Measurements from ENCODE around the gene PI4KB.

Gene PI4KB

DNA sequence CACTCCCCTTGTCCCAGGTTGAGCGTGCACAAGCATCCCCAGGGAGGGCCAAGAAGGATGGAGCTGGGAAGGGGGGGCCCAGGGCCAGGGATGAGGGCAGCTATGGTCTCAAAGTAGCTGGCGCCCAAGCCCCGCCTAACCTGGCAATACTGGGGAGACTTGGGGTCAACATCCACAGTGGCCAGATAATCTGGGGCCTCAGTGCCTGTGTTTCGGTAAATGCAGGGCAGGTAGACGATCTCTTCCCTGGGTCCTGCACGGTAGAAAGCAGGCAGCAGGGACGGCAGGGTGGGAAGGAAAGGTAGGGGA, 42.0 kb upstream of the PI4KB start:
- H3K4me2 ChIP-seq (ENCODE audit: low read depth, low read length, poor library complexity, severe bottlenecking) = no peak overlapping the region
- no peak overlapping the region for H3K4me3 ChIP-seq (ENCODE audit: low read length, poor library complexity, severe bottlenecking)
- H3F3A ChIP-seq (ENCODE audit: low read depth) = no peaks in the 10 kb centered on the region
- H3K79me2 ChIP-seq (ENCODE audit: insufficient read depth, low read length) = no peaks in the 10 kb centered on the region
- no peaks in the 10 kb centered on the region for H3K27me3 ChIP-seq (ENCODE audit: insufficient read depth, low read length, poor library complexity, severe bottlenecking)
- no peaks in the 10 kb centered on the region for H3K36me3 ChIP-seq (ENCODE audit: insufficient read depth, low read length)
- no peak for TF ChIP-seq EZH2phosphoT487 (IDR thresholded peaks at IDR 0.05; ENCODE audit: borderline replicate concordance)
- TF ChIP-seq, protein P1, sequence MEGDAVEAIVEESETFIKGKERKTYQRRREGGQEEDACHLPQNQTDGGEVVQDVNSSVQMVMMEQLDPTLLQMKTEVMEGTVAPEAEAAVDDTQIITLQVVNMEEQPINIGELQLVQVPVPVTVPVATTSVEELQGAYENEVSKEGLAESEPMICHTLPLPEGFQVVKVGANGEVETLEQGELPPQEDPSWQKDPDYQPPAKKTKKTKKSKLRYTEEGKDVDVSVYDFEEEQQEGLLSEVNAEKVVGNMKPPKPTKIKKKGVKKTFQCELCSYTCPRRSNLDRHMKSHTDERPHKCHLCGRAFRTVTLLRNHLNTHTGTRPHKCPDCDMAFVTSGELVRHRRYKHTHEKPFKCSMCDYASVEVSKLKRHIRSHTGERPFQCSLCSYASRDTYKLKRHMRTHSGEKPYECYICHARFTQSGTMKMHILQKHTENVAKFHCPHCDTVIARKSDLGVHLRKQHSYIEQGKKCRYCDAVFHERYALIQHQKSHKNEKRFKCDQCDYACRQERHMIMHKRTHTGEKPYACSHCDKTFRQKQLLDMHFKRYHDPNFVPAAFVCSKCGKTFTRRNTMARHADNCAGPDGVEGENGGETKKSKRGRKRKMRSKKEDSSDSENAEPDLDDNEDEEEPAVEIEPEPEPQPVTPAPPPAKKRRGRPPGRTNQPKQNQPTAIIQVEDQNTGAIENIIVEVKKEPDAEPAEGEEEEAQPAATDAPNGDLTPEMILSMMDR (conservative IDR thresholded peaks at IDR 0.05; ENCODE audit: low read length) = no peak
- no peaks in the 10 kb centered on the region for H4K20me1 ChIP-seq (ENCODE audit: insufficient read depth, low read length, poor library complexity, severe bottlenecking)
- H2AFZ ChIP-seq (ENCODE audit: low read length) = no peak overlapping the region
- no peak overlapping the region for H3K9ac ChIP-seq (ENCODE audit: low read depth, low read length, poor library complexity, severe bottlenecking)
- peaks cover 17% of the 10 kb centered on the region for H3K4me1 ChIP-seq (ENCODE audit: insufficient read depth, low read length, poor library complexity, severe bottlenecking)
- H3K9me3 ChIP-seq (ENCODE audit: insufficient read depth, low read depth, low read length) = no peaks in the 10 kb centered on the region
- H3K9me2 ChIP-seq (replicated peaks; ENCODE audit: low read depth, low read length) = no peaks in the 10 kb centered on the region

DNA sequence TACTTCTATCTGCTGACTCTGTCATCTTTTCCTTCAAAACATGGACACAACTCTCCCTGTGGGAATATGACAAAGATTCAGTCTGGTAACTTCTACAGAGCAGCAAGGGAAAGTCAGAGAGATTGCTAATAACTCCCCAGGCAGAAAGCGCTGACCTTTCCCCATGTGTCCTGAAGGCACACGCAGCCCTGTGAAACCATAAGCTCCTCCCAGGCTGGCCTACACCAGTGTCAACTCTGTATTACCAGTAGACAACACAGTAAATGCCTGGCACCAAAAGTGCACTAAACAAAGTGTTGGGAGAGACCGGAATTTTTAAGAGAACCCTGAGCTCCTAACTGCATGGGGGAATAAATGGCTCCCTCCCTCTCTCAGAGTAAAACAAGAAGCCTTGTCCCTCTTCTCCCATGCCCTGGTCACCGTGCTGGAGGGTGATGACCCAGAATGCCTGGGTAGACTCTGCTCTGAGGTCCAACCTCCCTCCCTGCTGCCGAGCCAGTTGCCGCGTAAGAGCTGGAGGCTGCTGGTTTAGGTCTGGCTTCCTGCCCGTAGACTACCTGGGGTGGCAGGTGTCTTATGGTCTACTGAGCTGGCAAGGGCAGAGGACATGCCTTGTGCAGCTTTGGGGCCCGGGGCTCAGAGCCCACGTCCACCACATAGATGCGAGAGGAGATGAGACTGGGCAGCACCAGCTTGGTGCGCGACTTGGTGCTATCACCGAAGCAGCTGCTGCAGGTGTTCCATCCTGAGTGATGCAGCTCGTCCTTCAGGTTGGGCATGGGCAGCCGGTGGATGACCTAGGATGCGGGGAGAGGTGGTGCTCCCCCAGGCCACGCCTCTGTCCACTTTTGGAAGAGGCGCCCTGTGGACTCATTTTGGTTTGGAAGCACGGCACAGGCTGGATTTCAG, 41.4 kb upstream of the PI4KB start:
- H3K79me2 ChIP-seq (ENCODE audit: insufficient read depth, low read length) = no peaks in the 10 kb centered on the region
- no peaks in the 10 kb centered on the region for H3F3A ChIP-seq (ENCODE audit: low read depth)
- no peaks in the 10 kb centered on the region for H3K27me3 ChIP-seq (ENCODE audit: insufficient read depth, low read length, poor library complexity, severe bottlenecking)
- H3K4me2 ChIP-seq (ENCODE audit: low read depth, low read length, poor library complexity, severe bottlenecking) = no peak overlapping the region
- no peaks in the 10 kb centered on the region for H4K20me1 ChIP-seq (ENCODE audit: insufficient read depth, low read length, poor library complexity, severe bottlenecking)
- no peaks in the 10 kb centered on the region for H3K9me2 ChIP-seq (replicated peaks; ENCODE audit: low read depth, low read length)
- TF ChIP-seq, protein P1 (conservative IDR thresholded peaks at IDR 0.05; ENCODE audit: low read length) = no peak
- TF ChIP-seq EZH2phosphoT487 (IDR thresholded peaks at IDR 0.05; ENCODE audit: borderline replicate concordance) = no peak
- H3K4me3 ChIP-seq (ENCODE audit: low read length, poor library complexity, severe bottlenecking) = no peak overlapping the region
- H2AFZ ChIP-seq (ENCODE audit: low read length) = no peak overlapping the region
- H3K36me3 ChIP-seq (ENCODE audit: insufficient read depth, low read length) = no peaks in the 10 kb centered on the region
- no peaks in the 10 kb centered on the region for H3K9me3 ChIP-seq (ENCODE audit: insufficient read depth, low read depth, low read length)
- H3K9ac ChIP-seq (ENCODE audit: low read depth, low read length, poor library complexity, severe bottlenecking) = no peak overlapping the region
- peaks cover 11% of the 10 kb centered on the region for H3K4me1 ChIP-seq (ENCODE audit: insufficient read depth, low read length, poor library complexity, severe bottlenecking)

DNA sequence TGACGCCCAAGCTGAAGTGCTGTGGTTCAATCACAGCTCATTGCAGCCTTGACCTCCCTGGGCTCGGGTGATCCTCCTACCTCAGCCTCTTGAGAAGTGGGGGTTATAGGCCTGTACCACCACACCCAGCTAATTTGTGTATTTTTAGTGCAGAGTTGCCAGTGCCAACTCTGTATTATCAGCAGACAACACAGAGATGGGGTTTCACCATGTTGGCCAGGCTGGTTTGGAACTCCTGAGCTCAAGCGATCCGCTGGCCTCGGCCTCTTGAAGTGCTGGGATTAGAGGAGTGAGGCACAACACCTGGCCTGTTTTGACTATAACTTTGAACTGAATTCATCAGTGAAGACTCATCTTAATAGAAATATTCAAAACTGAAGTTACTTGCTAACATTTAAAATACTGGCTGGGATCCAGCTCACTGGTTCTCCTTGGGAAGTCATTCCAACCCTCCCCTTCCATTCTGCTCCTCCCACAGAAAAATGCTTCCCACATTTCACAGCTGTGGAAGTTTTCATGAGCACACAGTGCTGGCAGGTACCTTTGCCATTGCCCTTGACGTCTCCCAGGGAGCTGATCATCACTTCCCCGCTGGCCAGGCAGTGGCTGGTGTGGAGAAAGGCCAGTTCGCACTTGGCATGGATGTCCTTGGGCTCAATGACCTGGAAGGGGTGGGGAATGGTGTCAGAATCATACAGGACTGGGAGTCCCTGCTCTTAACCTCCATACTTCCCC, 40.6 kb upstream of the PI4KB start:
- Histone ChIP-seq H3K9me2 (replicated peaks; ENCODE audit: low read depth, low read length) (no peaks in the 10 kb centered on the region), H3K9ac (ENCODE audit: low read depth, low read length, poor library complexity, severe bottlenecking) (no peak overlapping the region), H3K36me3 (ENCODE audit: insufficient read depth, low read length) (no peaks in the 10 kb centered on the region), H3F3A (ENCODE audit: low read depth) (no peaks in the 10 kb centered on the region), H3K4me2 (ENCODE audit: low read depth, low read length, poor library complexity, severe bottlenecking) (no peak overlapping the region), H3K79me2 (ENCODE audit: insufficient read depth, low read length) (no peaks in the 10 kb centered on the region), H3K9me3 (ENCODE audit: insufficient read depth, low read depth, low read length) (0 out of 2 replicates have a peak, but pooled peaks cover 2% of the 10 kb centered on the region), H3K27me3 (ENCODE audit: insufficient read depth, low read length, poor library complexity, severe bottlenecking) (no peaks in the 10 kb centered on the region), H3K4me3 (ENCODE audit: low read length, poor library complexity, severe bottlenecking) (no peak overlapping the region), H3K4me1 (ENCODE audit: insufficient read depth, low read length, poor library complexity, severe bottlenecking) (peaks cover 10% of the 10 kb centered on the region), H2AFZ (ENCODE audit: low read length) (no peak overlapping the region), H4K20me1 (ENCODE audit: insufficient read depth, low read length, poor library complexity, severe bottlenecking) (no peaks in the 10 kb centered on the region)
- no peak for TF ChIP-seq EZH2phosphoT487 (IDR thresholded peaks at IDR 0.05; ENCODE audit: borderline replicate concordance)
- TF ChIP-seq, protein P1 (conservative IDR thresholded peaks at IDR 0.05; ENCODE audit: low read length) = no peak

Measured in Loucy (cell line).